ENCODE data around the gene ADAP2. TPM values are rescaled to one million over a fixed set of nuclear protein-coding genes. Genes with fewer than 3 reads are reported as not detected.
A peak's percentile ranks its signal among the peaks of the same experiment; 100 is the strongest.

ADAP2 gene
- total and polyA plus RNA-seq, 2 experiments from 2014 or later = 0.34 TPM; not detected in 1

- H3K9me3 ChIP-seq (ENCODE audit: low read depth) = no peaks in the 10 kb centered on the region
- no peaks in the 10 kb centered on the region for H3F3A ChIP-seq (ENCODE audit: insufficient read depth)
- TF ChIP-seq EZH2phosphoT487 (IDR thresholded peaks at IDR 0.05; ENCODE audit: insufficient read depth, low read depth) (no peak), EZH2 (IDR thresholded peaks at IDR 0.05; ENCODE audit: insufficient read depth, poor library complexity, severe bottlenecking) (no peak)
- in situ Hi-C loops (cut with MboI) = no loop called here
- no peak for DNase-seq
- no peak overlapping the region for H3K27ac ChIP-seq
- H3K9me2 ChIP-seq (ENCODE audit: insufficient read depth) = no peaks in the 10 kb centered on the region
- H2AFZ ChIP-seq = no peak overlapping the region
- no peak overlapping the region for H3K4me2 ChIP-seq (ENCODE audit: unreplicated experiment)
- no peaks in the 10 kb centered on the region for H3K4me1 ChIP-seq (ENCODE audit: insufficient read depth)
- no peak overlapping the region for H3K4me3 ChIP-seq
- H4K20me1 ChIP-seq (ENCODE audit: insufficient read depth) = no peaks in the 10 kb centered on the region
- H3K36me3 ChIP-seq (ENCODE audit: low read depth) = no peaks in the 10 kb centered on the region
- no peaks in the 10 kb centered on the region for H3K79me2 ChIP-seq (ENCODE audit: insufficient read depth)
- H3K9ac ChIP-seq = no peak overlapping the region
- no peaks in the 10 kb centered on the region for H3K27me3 ChIP-seq (replicated peaks; ENCODE audit: insufficient read depth)
Observed at GRCh38 chr17:30913955-30914354, 7.8 kb upstream of the ADAP2 start.

GRCh38 chr17:30915833-30916611, 5.7 kb upstream of the ADAP2 start:
- Histone ChIP-seq H3K4me1 (ENCODE audit: insufficient read depth) (peaks cover 3% of the 10 kb centered on the region; the same call in 1 of the 2 replicates), H3K4me2 (ENCODE audit: unreplicated experiment) (no peak overlapping the region), H3K27ac (no peak overlapping the region), H3K4me3 (no peak overlapping the region), H3K9me2 (ENCODE audit: insufficient read depth) (no peaks in the 10 kb centered on the region), H3K79me2 (ENCODE audit: insufficient read depth) (no peaks in the 10 kb centered on the region), H3K9me3 (ENCODE audit: low read depth) (no peaks in the 10 kb centered on the region), H3K27me3 (replicated peaks; ENCODE audit: insufficient read depth) (no peaks in the 10 kb centered on the region), H3K9ac (no peak overlapping the region), H3F3A (ENCODE audit: insufficient read depth) (no peaks in the 10 kb centered on the region), H4K20me1 (ENCODE audit: insufficient read depth) (no peaks in the 10 kb centered on the region), H2AFZ (no peak overlapping the region), H3K36me3 (ENCODE audit: low read depth) (no peaks in the 10 kb centered on the region)
- DNase-seq = no peak
- WGBS, 2 experiments (ENCODE audit: low coverage in 1 of 2, low lambda C conversion rate in 2 of 2, missing lambda C conversion rate in 2 of 2) = 67% methylated on average over 5 of the region's 5 CpGs
- TF ChIP-seq EZH2phosphoT487 (IDR thresholded peaks at IDR 0.05; ENCODE audit: insufficient read depth, low read depth) (no peak), EZH2 (IDR thresholded peaks at IDR 0.05; ENCODE audit: insufficient read depth, poor library complexity, severe bottlenecking) (no peak)
- in situ Hi-C loops (cut with MboI) = no loop called here

GRCh38 chr17:30917050-30917449, 4.7 kb upstream of the ADAP2 start:
- H3K4me2 ChIP-seq (ENCODE audit: unreplicated experiment) = no peak overlapping the region
- H3K9me2 ChIP-seq (ENCODE audit: insufficient read depth) = no peaks in the 10 kb centered on the region
- DNase-seq = no peak
- no peaks in the 10 kb centered on the region for H3K79me2 ChIP-seq (ENCODE audit: insufficient read depth)
- H3K27ac ChIP-seq = no peak overlapping the region
- H4K20me1 ChIP-seq (ENCODE audit: insufficient read depth) = no peaks in the 10 kb centered on the region
- H3K27me3 ChIP-seq (replicated peaks; ENCODE audit: insufficient read depth) = peaks cover 6% of the 10 kb centered on the region
- H3K4me3 ChIP-seq = no peak overlapping the region
- H3K9me3 ChIP-seq (ENCODE audit: low read depth) = no peaks in the 10 kb centered on the region
- H2AFZ ChIP-seq = no peak overlapping the region
- H3K9ac ChIP-seq = no peak overlapping the region
- TF ChIP-seq EZH2 (IDR thresholded peaks at IDR 0.05; ENCODE audit: insufficient read depth, poor library complexity, severe bottlenecking) (no peak), EZH2phosphoT487 (IDR thresholded peaks at IDR 0.05; ENCODE audit: insufficient read depth, low read depth) (no peak)
- in situ Hi-C loops (cut with MboI) = no loop called here
- no peaks in the 10 kb centered on the region for H3K36me3 ChIP-seq (ENCODE audit: low read depth)
- H3F3A ChIP-seq (ENCODE audit: insufficient read depth) = no peaks in the 10 kb centered on the region
- H3K4me1 ChIP-seq (ENCODE audit: insufficient read depth) = peaks cover 3% of the 10 kb centered on the region; the same call in 1 of the 2 replicates

GRCh38 chr17:30920282-30920681, 1.5 kb upstream of the ADAP2 start:
- H3K4me1 ChIP-seq (ENCODE audit: insufficient read depth) = peaks cover 3% of the 10 kb centered on the region; the same call in 1 of the 2 replicates
- no peaks in the 10 kb centered on the region for H3K79me2 ChIP-seq (ENCODE audit: insufficient read depth)
- H3F3A ChIP-seq (ENCODE audit: insufficient read depth) = no peaks in the 10 kb centered on the region
- in situ Hi-C loops (cut with MboI) = no loop called here
- H3K36me3 ChIP-seq (ENCODE audit: low read depth) = no peaks in the 10 kb centered on the region
- 9 to 18% methylated on average over 4 of the region's 4 CpGs for WGBS, 2 experiments (ENCODE audit: low coverage in 1 of 2, low lambda C conversion rate in 2 of 2, missing lambda C conversion rate in 2 of 2)
- H4K20me1 ChIP-seq (ENCODE audit: insufficient read depth) = no peaks in the 10 kb centered on the region
- no peaks in the 10 kb centered on the region for H3K9me2 ChIP-seq (ENCODE audit: insufficient read depth)
- TF ChIP-seq EZH2 (IDR thresholded peaks at IDR 0.05; ENCODE audit: insufficient read depth, poor library complexity, severe bottlenecking) (no peak), EZH2phosphoT487 (IDR thresholded peaks at IDR 0.05; ENCODE audit: insufficient read depth, low read depth) (no peak)
- H3K4me2 ChIP-seq (ENCODE audit: unreplicated experiment) = no peak overlapping the region
- DNase-seq = peak; percentile 30
- no peak overlapping the region for H3K27ac ChIP-seq
- no peaks in the 10 kb centered on the region for H3K9me3 ChIP-seq (ENCODE audit: low read depth)
- H3K27me3 ChIP-seq (replicated peaks; ENCODE audit: insufficient read depth) = peaks cover 22% of the 10 kb centered on the region
- no peak overlapping the region for H3K4me3 ChIP-seq
- no peak overlapping the region for H3K9ac ChIP-seq
- peak overlapping the region; percentile 22; the same call in 1 of the 2 replicates for H2AFZ ChIP-seq
